Spleen (tissue), 11 donors: ENCODE data around the gene OR7G3. TPM values are rescaled to one million over a fixed set of nuclear protein-coding genes. Genes with fewer than 3 reads are reported as not detected.

ENCODE experiments used
- DNase-seq: peaks from one replicate; pipeline ENCODE4 v3.0.0-alpha.2; 2020
- H3K27ac ChIP-seq, 8 donors: fragments of 200-600 bp; sonication (generic) in 7 of 8; 1 replicate in 4 of 8; 2 replicates in 4 of 8; pipeline versions ENCODE4 v1.5.0 to v1.8.0; 2016 to 2021; ENCODE audit warnings: inconsistent platforms in 4 of 8, mild to moderate bottlenecking in 4 of 8, moderate library complexity in 1 of 8
- H3K27me3 ChIP-seq, 7 donors: fragments of 200-600 bp; sonication (generic) in 6 of 7; replicated peaks in 1 of 7; 1 replicate in 4 of 7; 2 replicates in 3 of 7; pipeline versions ENCODE4 v1.5.0 to v1.8.0; 2016 to 2021; ENCODE audit warnings: inconsistent platforms in 3 of 7, mild to moderate bottlenecking in 1 of 7
- H3K36me3 ChIP-seq, 6 donors: fragments of 200-600 bp; sonication (generic) in 5 of 6; 1 replicate in 4 of 6; 2 replicates in 2 of 6; pipeline versions ENCODE4 v1.5.0 to v1.8.0; 2016 to 2021; ENCODE audit warnings: inconsistent platforms in 2 of 6
- H3K4me1 ChIP-seq, 6 donors: fragments of 200-600 bp; sonication (generic) in 5 of 6; 1 replicate in 3 of 6; 2 replicates in 3 of 6; pipeline versions ENCODE4 v1.5.0 to v1.8.0; 2016 to 2021; ENCODE audit warnings: inconsistent platforms in 3 of 6
- H3K4me3 ChIP-seq, 8 donors: fragments of 200-600 bp; sonication (generic) in 7 of 8; 1 replicate in 4 of 8; 2 replicates in 4 of 8; pipeline versions ENCODE4 v1.5.0 to v1.8.0; 2016 to 2021; ENCODE audit warnings: inconsistent platforms in 4 of 8, mild to moderate bottlenecking in 4 of 8, moderate library complexity in 2 of 8
- H3K9me3 ChIP-seq, 8 donors: fragments of 200-600 bp; sonication (generic) in 7 of 8; 1 replicate in 4 of 8; 2 replicates in 4 of 8; pipeline versions ENCODE4 v1.5.0 to v1.8.0; 2016 to 2021; ENCODE audit warnings: inconsistent platforms in 4 of 8
- POLR2A ChIP-seq, 3 donors: fragments of 450-650 bp; IDR thresholded peaks; one replicate each; pipeline ENCODE4 v1.5.1; 2017; ENCODE audit warnings: antibody characterized with exemption in 3 of 3, mild to moderate bottlenecking in 1 of 3
- POLR2AphosphoS5 ChIP-seq, 3 donors: sonication (generic); formaldehyde crosslinking; IDR thresholded peaks; one replicate each; pipeline ENCODE4 v1.5.1; 2017; ENCODE audit warnings: antibody characterized with exemption in 3 of 3
- WGBS, 5 donors: extraction: QIAGEN DNeasy Blood & Tissue Kit in 3 of 5; methylation state at CpG; one replicate each; pipeline versions ENCODE4 v1.1.5 to v1.1.7; 2013 to 2018; 5-methylcytosine and 5-hydroxymethylcytosine counted together
- intact Hi-C: fragments of 100-400 bp; cut with DNase I; formaldehyde crosslinking; loops from one replicate; pipeline ENCODE4 v1.15.0; 2023; ENCODE audit warnings: low total_unique reads
- polyA plus RNA-seq, 3 donors: library from polyadenylated mRNA; stranded (reverse); fragments of 200-250 nt; gene quantifications; one replicate each; pipeline ENCODE4 v1.2.1, GENCODE V29; 2013
- total RNA-seq, 7 donors: library from RNA; depleted of rRNA in 3 of 7; stranded (reverse); fragments of >200 nt in 3 of 7; fragmentation: NEBNext Ultra II Directional in 4 of 7; extraction: Animal tissue kit (Norgen Biotek cat#: 25700) in 4 of 7; gene quantifications; one replicate each; pipeline versions ENCODE4 v1.1.0 to v1.2.1, GENCODE V29; 2016 to 2021
- TF ChIP-seq, protein P1 (sequence below), 11 experiments: fragments of 200-600 bp in 7 of 11; fragments of 450-650 bp in 4 of 11; sonication (generic) in 4 of 11; IDR thresholded peaks in 8 of 11; conservative IDR thresholded peaks in 3 of 11; 1 replicate in 7 of 11; 2 replicates in 4 of 11; pipeline versions ENCODE4 v1.4.0 to v1.8.0; 2016 to 2021; ENCODE audit warnings: antibody characterized with exemption in 11 of 11, inconsistent platforms in 4 of 11, mild to moderate bottlenecking in 1 of 11
- donor health status: healthy with polysubstance abuse.
- donor health status: DM: no; HTN: no; CAD: no; lungs with moderate emphysema.
- donor health status: DM: no; HTN: no; CAD: no.
- donor health status: Bipolar disorder and iron deficiency.
- donor health status: healthy.
- donor health status: DM: no; HTN: no; CAD: no.
- donor health status: DM: yes; HTN: yes; CAD: no.

OR7G3 gene
- total and polyA plus RNA-seq, 10 donors, result not detected

DNA sequence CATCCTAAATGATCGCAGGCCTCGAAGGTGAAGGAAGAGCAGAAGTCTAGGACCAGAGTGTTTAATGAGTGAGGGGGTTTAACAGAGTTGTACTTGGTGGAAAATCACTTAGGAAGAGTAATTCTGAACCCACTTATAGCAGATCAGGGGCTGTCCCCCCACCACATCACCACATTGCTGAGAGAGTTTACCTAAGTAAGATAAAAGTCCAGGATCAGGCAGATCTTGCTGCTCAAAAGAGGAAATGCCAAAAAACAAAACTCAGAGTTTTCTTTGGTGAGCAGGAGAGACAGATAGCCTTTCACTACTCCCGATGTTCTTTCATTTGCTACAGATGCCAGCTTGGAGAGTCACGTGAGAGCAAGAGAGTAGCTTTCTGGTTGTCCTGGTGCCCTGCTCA is 28.8 kb upstream of the OR7G3 start:
- DNase-seq, result no peak
- Histone ChIP-seq H3K36me3 (peaks cover 9 to 93% (median 65%) of the 10 kb centered on the region in 6 donors), H3K9me3 (peaks cover 0 to 72% (median 49%) of the 10 kb centered on the region in 8 donors), H3K4me1 (peaks cover 6 to 40% (median 16%) of the 10 kb centered on the region in 6 donors), H3K27ac (peak overlapping the region in 4 of 8 donors; percentile 48 to 78 (median 60)), H3K27me3 (no peaks in the 10 kb centered on the region), H3K4me3 (no peak overlapping the region)
- no peak for TF ChIP-seq POLR2AphosphoS5 (IDR thresholded peaks at IDR 0.05)
- TF ChIP-seq POLR2A (IDR thresholded peaks at IDR 0.05), result no peak
- TF ChIP-seq, protein P1, sequence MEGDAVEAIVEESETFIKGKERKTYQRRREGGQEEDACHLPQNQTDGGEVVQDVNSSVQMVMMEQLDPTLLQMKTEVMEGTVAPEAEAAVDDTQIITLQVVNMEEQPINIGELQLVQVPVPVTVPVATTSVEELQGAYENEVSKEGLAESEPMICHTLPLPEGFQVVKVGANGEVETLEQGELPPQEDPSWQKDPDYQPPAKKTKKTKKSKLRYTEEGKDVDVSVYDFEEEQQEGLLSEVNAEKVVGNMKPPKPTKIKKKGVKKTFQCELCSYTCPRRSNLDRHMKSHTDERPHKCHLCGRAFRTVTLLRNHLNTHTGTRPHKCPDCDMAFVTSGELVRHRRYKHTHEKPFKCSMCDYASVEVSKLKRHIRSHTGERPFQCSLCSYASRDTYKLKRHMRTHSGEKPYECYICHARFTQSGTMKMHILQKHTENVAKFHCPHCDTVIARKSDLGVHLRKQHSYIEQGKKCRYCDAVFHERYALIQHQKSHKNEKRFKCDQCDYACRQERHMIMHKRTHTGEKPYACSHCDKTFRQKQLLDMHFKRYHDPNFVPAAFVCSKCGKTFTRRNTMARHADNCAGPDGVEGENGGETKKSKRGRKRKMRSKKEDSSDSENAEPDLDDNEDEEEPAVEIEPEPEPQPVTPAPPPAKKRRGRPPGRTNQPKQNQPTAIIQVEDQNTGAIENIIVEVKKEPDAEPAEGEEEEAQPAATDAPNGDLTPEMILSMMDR (IDR thresholded peaks at IDR 0.05 in 8 of 11, conservative IDR thresholded peaks at IDR 0.05 in 3 of 11), result no peak
- intact Hi-C loops, result no loop called here
- 92 to 99% (median 97%) methylated on average over 4 of the region's 4 CpGs for WGBS, 5 donors

DNA sequence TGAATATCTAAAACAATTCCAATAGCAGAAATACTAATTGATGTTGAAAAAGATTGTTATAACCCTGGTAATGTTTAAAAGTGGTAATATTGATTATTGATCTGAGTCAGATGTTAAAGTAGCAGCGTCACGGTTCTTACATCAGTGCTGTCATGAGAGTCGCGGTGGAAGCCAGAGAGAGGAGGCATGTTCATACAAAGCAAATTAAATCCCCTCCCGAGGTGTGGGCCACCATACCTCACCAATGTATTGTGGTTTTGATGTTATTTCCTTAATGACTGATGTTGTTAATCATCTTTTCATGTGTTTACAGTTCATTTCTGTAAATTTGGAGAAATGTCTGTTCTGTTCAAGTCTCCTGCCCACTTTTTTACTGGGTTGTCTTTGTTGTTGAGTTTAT is 24.6 kb upstream of the OR7G3 start:
- TF ChIP-seq, protein P1 (IDR thresholded peaks at IDR 0.05 in 8 of 11, conservative IDR thresholded peaks at IDR 0.05 in 3 of 11), result no peak
- TF ChIP-seq POLR2AphosphoS5 (IDR thresholded peaks at IDR 0.05) (no peak), POLR2A (IDR thresholded peaks at IDR 0.05) (no peak)
- Histone ChIP-seq H3K36me3 (peaks cover 0 to 92% (median 29%) of the 10 kb centered on the region in 6 donors), H3K27me3 (no peaks in the 10 kb centered on the region), H3K4me1 (peaks cover 5 to 54% (median 13%) of the 10 kb centered on the region in 6 donors), H3K9me3 (peaks cover 0 to 73% (median 49%) of the 10 kb centered on the region in 8 donors), H3K27ac (no peak overlapping the region), H3K4me3 (no peak overlapping the region)
- 86 to 92% (median 90%) methylated on average over 5 of the region's 5 CpGs for WGBS, 5 donors
- no peak for DNase-seq
- intact Hi-C loops, result no loop called here

DNA sequence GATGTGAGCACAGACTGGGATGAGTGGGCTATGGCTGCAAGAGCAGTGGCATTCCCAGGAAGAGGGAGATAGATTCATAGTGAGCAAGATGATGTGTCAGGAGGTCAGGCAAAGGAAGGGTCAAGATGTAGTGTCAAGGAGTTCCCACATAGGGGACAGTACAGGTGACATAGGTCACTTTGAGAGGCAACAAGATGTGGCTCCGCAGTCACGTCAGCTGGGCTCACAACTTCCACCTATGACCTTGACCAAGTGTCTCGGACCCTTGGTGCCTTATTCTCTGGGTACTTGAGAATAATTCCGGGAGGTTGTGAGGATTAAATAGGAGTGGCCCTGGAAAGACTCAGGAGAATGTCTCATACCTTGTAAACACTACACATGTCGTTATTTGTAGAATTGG is 23.9 kb upstream of the OR7G3 start:
- H3K27me3 ChIP-seq, result no peaks in the 10 kb centered on the region
- TF ChIP-seq, protein P1 (IDR thresholded peaks at IDR 0.05 in 8 of 11, conservative IDR thresholded peaks at IDR 0.05 in 3 of 11), result no peak
- TF ChIP-seq POLR2A (IDR thresholded peaks at IDR 0.05) (no peak), POLR2AphosphoS5 (IDR thresholded peaks at IDR 0.05) (no peak)
- peaks cover 0 to 47% (median 7%) of the 10 kb centered on the region in 6 donors for H3K4me1 ChIP-seq
- H3K27ac ChIP-seq, result no peak overlapping the region
- H3K4me3 ChIP-seq, result no peak overlapping the region
- 94 to 100% (median 96%) methylated on average over 5 of the region's 5 CpGs for WGBS, 5 donors
- H3K9me3 ChIP-seq, result peaks cover 0 to 78% (median 54%) of the 10 kb centered on the region in 8 donors
- H3K36me3 ChIP-seq, result peaks cover 0 to 91% (median 22%) of the 10 kb centered on the region in 6 donors
- intact Hi-C loops, result no loop called here
- DNase-seq, result no peak

DNA sequence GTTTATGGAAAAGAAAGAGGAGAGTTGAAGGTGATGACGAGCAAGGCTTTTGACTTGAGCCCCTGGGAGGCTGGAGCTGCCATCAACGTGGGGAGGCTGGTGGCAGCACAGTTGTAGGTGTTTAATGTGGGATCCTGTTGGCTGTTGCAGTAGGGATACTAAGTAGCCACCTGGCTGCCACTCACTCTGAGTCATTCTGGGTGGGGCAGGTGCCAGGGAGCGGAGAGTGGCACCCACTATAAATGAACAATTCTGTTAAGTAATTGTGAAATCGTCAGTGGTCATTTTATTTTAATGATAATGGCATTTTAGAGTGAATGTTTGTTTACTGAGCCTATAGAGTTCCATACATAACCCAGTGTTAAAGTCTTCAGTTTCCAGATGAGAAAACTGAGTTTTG is 23.2 kb upstream of the OR7G3 start:
- Histone ChIP-seq H3K9me3 (peaks cover 5 to 78% (median 56%) of the 10 kb centered on the region in 8 donors), H3K4me3 (no peak overlapping the region), H3K4me1 (peaks cover 0 to 40% (median 4%) of the 10 kb centered on the region in 6 donors), H3K27me3 (no peaks in the 10 kb centered on the region), H3K27ac (no peak overlapping the region), H3K36me3 (peaks cover 0 to 91% (median 27%) of the 10 kb centered on the region in 6 donors)
- intact Hi-C loops, result loop anchor here (10.0 kb wide), 1 partner anchor 55 kb away; no protein-coding TSS in a partner anchor
- WGBS, 5 donors, result 89 to 94% (median 91%) methylated on average over 4 of the region's 4 CpGs
- no peak for DNase-seq
- TF ChIP-seq, protein P1 (IDR thresholded peaks at IDR 0.05 in 8 of 11, conservative IDR thresholded peaks at IDR 0.05 in 3 of 11), result no peak
